RPMI8226 (cell line): Measurements from ENCODE around the gene DMD.

Experiments used
- DNase-seq: peaks from one replicate; pipeline ENCODE4 v3.0.0-alpha.2; 2015

Gene DMD

GRCh38 chrX:31255310-31256033 lies 1955.9 kb downstream of the DMD start:
- DNase-seq = no peak

DNA sequence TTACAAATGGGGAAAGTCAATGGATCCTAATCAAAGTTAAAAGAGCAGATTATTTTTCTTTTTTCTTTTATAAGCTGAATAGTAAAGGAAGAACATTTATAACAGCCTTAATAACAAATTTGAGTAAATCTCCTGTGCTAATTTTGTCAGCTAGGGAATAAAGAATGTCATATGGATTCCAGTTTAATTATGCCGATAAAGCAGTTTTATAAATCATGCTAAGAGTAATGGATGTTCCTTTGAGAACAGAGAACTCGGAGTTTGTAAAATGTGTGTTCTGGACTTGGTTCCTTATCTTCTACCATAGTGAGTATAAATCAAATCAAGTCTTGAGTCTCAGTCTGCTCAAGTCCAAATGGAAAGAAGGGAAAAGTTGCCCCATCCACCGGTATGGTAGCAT lies 1959.2 kb downstream of the DMD start:
- no peak for DNase-seq

DNA sequence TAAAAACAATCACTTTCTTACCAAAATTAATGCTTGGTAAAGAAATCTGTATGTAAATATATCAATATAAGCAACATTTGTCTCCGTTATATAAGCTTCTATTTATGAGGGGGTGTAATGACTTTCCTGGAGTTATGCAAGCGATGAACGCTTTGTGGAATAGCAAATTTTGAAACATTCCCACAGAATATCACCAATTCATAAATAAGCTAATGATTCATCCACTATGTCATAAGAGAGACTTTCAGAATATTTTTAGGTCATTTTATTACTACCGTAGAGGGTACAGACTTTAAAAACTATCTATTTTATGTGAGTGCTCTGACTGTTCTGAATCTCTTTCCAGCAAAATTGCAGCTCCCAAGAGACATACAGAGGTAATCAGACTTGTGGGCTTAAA lies 1960.0 kb downstream of the DMD start:
- DNase-seq = no peak

DNA sequence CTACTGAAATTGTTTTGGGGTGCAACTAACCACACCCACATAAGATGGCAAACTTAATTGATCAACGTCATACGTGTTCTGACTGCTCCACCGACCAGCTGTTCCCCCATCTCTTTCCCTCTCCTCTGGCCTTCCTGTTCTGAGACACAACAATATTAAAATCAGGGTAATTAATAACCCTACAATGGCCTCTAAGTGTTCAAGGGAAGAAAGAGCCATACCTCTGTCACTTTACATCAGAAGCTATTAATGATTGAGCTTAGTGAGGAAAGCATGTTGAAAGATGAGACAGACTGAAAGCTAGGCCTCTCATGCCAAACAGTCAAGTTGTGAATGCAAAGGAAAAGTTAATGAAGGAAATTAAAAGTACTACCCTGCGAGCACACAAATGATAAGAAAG lies 1965.6 kb downstream of the DMD start:
- DNase-seq = no peak

DNA sequence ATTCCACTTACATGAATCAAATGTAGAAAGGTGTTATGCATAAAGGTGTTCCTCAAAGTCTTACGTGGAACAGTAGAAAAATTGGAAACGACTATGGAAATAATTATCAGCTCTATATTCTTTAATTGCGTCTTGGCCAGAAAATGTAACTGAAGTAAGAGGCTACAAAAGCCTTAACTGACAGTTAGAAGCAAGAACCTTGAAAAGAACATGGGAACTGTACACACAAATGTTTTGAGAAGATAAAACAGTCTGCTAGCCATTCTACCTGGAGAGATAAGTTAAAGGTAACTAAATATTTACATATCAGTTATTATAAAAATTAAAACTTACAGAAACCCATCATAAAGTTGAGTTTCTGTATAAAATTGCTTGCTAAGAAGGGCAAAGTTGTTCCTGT lies 1967.5 kb downstream of the DMD start:
- DNase-seq = no peak

DNA sequence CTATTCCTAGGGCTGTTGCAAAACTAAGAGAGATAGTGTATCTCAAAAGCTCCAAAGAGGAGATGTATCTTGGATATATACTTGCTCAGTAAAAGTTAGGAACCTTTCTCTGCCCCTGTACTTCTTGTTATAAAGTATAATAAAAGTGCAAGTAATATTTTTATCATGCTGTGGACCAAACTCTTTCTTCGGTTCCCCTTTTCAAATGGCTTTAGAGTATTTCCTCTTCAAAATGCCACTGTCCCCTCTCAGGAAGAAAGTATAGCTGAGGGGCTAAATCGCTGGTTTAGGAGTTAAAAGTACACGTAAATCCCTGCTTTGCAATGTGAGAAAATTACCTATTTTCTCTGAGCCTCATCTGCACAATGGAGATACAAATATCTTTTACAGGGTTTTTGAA lies 1970.4 kb downstream of the DMD start:
- no peak for DNase-seq

DNA sequence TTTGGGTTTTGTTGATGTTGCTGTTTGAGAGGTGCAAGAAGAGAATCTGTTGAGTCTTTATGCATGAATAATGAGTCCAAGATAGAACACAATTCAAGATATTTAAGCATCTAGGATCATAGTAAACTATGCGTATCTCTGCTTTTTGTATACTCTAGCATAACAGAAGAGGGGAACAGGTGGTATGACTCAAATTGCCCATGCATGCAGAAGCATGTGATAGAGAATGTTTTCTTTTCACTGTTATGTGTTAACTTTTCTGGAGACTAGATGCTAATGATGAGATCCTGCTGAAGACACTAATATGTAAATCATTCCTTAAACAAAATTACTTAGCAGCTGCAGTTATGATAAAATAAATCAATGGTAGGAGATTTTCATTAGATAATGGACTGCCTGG lies 1974.2 kb downstream of the DMD start:
- DNase-seq = no peak

GRCh38 chrX:31236231-31236630 lies 1975.1 kb downstream of the DMD start:
- no peak for DNase-seq

GRCh38 chrX:31233941-31234496 lies 1977.3 kb downstream of the DMD start:
- DNase-seq = no peak

DNA sequence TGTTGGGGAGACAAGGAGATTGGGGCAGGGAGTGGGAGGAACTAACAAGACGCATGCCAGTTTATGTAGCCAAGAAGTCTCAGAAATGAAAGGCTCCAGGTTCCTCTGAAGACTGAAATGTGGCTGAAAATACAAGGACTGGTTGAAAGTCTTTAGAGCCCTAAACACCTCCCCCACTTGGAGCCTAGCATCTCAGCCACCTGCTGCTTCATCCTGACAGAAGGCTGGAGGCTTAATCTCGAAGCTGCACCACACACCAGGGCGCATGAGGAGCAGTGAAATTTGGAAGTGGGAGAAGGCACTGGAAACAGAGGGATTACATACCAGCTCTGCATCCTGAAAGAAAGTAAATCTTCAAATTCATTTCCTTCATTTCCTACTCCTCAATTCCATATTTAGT lies 1978.8 kb downstream of the DMD start:
- DNase-seq = no peak

GRCh38 chrX:31228909-31229308 lies 1982.4 kb downstream of the DMD start:
- no peak for DNase-seq

- DNase-seq = no peak
Observed at GRCh38 chrX:31228415-31228832, 1982.9 kb downstream of the DMD start.

DNA sequence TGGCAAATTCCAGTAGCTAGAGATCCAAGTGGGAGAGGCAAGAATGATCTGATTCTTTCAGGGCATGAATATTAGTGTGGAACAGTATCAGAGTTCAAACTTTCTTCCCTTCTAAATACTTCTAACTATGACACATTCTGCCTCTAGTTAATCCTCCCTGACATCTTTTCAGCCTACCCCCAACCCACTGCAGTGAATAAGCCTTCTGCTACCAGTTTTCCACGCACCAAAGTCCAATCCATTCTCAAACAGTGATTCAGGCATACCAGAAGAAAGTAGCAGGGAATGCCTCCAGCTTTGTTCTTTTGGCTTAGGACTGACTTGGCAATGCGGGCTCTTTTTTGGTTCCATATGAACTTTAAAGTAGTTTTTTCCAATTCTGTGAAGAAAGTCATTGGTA lies 1984.1 kb downstream of the DMD start:
- no peak for DNase-seq

GRCh38 chrX:31225819-31226218 lies 1985.5 kb downstream of the DMD start:
- no peak for DNase-seq

GRCh38 chrX:31224381-31225012 lies 1986.9 kb downstream of the DMD start:
- DNase-seq = no peak

- no peak for DNase-seq
Observed at GRCh38 chrX:31223817-31224216, 1987.5 kb downstream of the DMD start.

GRCh38 chrX:31222946-31223345 lies 1988.4 kb downstream of the DMD start:
- no peak for DNase-seq

GRCh38 chrX:31219174-31219573 lies 1992.2 kb downstream of the DMD start:
- DNase-seq = no peak

GRCh38 chrX:31217084-31217483 lies 1994.3 kb downstream of the DMD start:
- DNase-seq = no peak

GRCh38 chrX:31215277-31215815 lies 1996.0 kb downstream of the DMD start:
- no peak for DNase-seq

DNA sequence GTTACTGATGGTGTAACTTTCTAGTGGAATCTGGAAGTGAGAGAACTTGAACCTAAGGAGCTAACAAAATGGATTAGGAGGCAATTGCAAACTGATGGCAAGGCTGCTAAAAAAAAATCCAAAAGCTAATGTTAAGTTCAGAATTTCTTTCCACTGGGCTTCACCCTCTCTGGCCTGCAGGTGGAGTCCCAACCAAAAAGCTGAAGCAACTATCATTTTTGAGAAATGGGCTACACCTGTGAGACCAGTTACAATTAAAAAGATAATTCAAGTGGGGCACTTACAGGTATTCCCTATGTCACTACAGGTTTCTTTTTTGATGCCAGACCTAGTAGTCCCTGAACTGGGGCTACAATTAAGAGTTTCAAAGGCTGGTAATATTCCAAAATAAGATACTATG lies 1997.4 kb downstream of the DMD start:
- DNase-seq = peak; percentile 7

DNA sequence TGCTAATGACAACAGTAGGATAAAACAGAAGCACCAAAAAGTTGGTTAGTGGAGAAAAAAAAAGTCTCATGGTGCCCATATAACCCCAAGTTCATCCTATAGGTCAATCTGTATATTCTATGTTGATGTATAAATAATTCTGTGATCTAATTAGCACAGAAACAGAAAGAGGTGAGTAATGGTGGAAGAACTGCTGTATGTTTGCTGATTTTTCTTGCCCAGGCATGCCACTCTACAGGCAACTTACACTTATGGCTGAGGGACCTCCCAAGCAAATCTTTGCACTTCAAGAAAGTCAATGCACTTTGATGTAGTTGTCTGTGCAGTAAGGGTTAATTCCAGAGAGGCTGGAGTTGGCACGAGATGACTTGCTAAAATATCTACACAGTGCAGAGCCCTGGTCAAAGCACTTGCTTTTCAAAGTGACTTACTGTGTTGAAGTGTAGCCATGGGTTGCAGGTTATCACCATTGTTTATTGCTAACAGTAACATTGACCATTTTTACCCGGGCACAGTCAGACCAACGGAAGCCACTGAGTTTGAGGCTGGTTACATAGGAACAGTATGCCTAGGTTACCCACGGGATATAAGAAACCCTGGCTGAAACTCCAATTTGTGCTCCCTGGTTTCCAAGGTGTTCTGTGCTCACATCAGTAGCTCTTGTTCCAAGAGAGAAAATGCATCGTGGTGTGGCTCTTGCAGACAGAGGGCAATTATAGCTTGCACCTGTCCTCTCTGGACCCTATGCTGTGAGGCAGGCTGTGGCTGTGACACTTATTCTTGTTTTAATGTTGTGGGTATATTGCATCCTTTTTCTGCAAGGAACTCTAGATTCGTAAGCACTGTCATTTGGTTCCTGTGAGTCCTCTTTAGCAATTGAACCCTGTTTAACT lies 1998.2 kb downstream of the DMD start:
- DNase-seq = no peak

- no peak for DNase-seq
Observed at GRCh38 chrX:31209005-31209628, 2002.2 kb downstream of the DMD start.
